Liver (tissue), 9 donors: ENCODE results near the gene ETV6. TPM values are rescaled to one million over a fixed set of nuclear protein-coding genes. Genes with fewer than 3 reads are reported as not detected.

Source experiments
- DNase-seq: peaks from one replicate; pipeline ENCODE4 v3.0.0-alpha.2; 2017; ENCODE audit warnings: low spot score
- H3K27ac ChIP-seq, 2 donors: one replicate each; pipeline ENCODE4 v1.7.0; 2013; ENCODE audit warnings: inconsistent platforms in 2 of 2, low read length in 2 of 2, control low read depth in 1 of 2, low read depth in 1 of 2, mild to moderate bottlenecking in 1 of 2
- H3K27me3 ChIP-seq, 4 donors: one replicate each; pipeline versions ENCODE4 v1.6.1 to v1.7.0; 2013; ENCODE audit warnings: low read length in 3 of 4, inconsistent platforms in 1 of 4, mild to moderate bottlenecking in 1 of 4, moderate library complexity in 1 of 4; ENCODE audit not compliant: control insufficient read depth in 4 of 4, insufficient read depth in 4 of 4
- H3K36me3 ChIP-seq, 4 donors: one replicate each; pipeline versions ENCODE4 v1.6.1 to v1.7.0; 2013; ENCODE audit warnings: low read length in 3 of 4, mild to moderate bottlenecking in 3 of 4, low read depth in 1 of 4, moderate library complexity in 1 of 4; ENCODE audit not compliant: control insufficient read depth in 4 of 4, insufficient read depth in 3 of 4
- H3K4me1 ChIP-seq, 4 donors: one replicate each; pipeline versions ENCODE4 v1.6.1 to v1.7.0; 2013; ENCODE audit warnings: low read length in 3 of 4, mild to moderate bottlenecking in 3 of 4, moderate library complexity in 1 of 4; ENCODE audit not compliant: control insufficient read depth in 4 of 4, insufficient read depth in 4 of 4
- H3K4me3 ChIP-seq, 3 donors: one replicate each; pipeline versions ENCODE4 v1.6.1 to v1.7.0; 2013; ENCODE audit warnings: low read length in 3 of 3, control low read depth in 1 of 3, low read depth in 1 of 3, mild to moderate bottlenecking in 1 of 3
- H3K9ac ChIP-seq, 2 donors: one replicate each; pipeline ENCODE4 v1.7.0; 2013; ENCODE audit warnings: low read length in 2 of 2, mild to moderate bottlenecking in 2 of 2, moderate library complexity in 2 of 2, control low read depth in 1 of 2, low read depth in 1 of 2
- H3K9me3 ChIP-seq, 4 donors: one replicate each; pipeline versions ENCODE4 v1.6.1 to v1.7.0; 2013; ENCODE audit warnings: low read length in 3 of 4; ENCODE audit not compliant: control insufficient read depth in 4 of 4
- CTCF ChIP-seq: fragments of 150-350 bp; IDR thresholded peaks from 2 replicates; pipeline ENCODE4 v1.5.1; 2017; ENCODE audit warnings: improper control_type of control experiment, low read depth, low read length; ENCODE audit not compliant: missing input control
- FOXA1 ChIP-seq: IDR thresholded peaks from 2 replicates; pipeline ENCODE4 v1.6.1; 2016; ENCODE audit warnings: antibody characterized with exemption
- FOXA2 ChIP-seq: IDR thresholded peaks from 2 replicates; pipeline ENCODE4 v1.6.1; 2016; ENCODE audit warnings: antibody characterized with exemption
- HNF4A ChIP-seq, 2 donors: conservative IDR thresholded peaks; 2 replicates each; pipeline ENCODE4 v1.6.1; 2016; ENCODE audit warnings: antibody characterized with exemption in 2 of 2, mild to moderate bottlenecking in 2 of 2
- MAX ChIP-seq: IDR thresholded peaks from 2 replicates; pipeline ENCODE4 v1.6.1; 2016; ENCODE audit warnings: antibody characterized with exemption
- RAD21 ChIP-seq, 2 donors: IDR thresholded peaks; 2 replicates each; pipeline ENCODE4 v1.6.1; 2016; ENCODE audit warnings: antibody characterized with exemption in 2 of 2, mild to moderate bottlenecking in 2 of 2
- RXRA ChIP-seq, 2 donors: IDR thresholded peaks; 2 replicates each; pipeline ENCODE4 v1.6.1; 2017 to 2018; ENCODE audit warnings: antibody characterized with exemption in 2 of 2, mild to moderate bottlenecking in 1 of 2
- SP1 ChIP-seq: IDR thresholded peaks from 2 replicates; pipeline ENCODE4 v1.6.1; 2018; ENCODE audit warnings: antibody characterized with exemption, mild to moderate bottlenecking
- YY1 ChIP-seq: IDR thresholded peaks from 2 replicates; pipeline ENCODE4 v1.6.1; 2016; ENCODE audit warnings: antibody characterized with exemption, mild to moderate bottlenecking
- WGBS: extraction: QIAGEN DNeasy Blood & Tissue Kit; methylation state at CpG from one replicate; pipeline ENCODE4 v1.1.7; 2013; 5-methylcytosine and 5-hydroxymethylcytosine counted together
- polyA plus RNA-seq, 2 donors: library from polyadenylated mRNA; stranded (reverse) in 1 of 2; unstranded in 1 of 2; fragments of 200-250 nt in 1 of 2; fragments of >200 nt in 1 of 2; fragmentation: Nextera tagmentation in 1 of 2; extraction: Ambion mirVana in 1 of 2; gene quantifications; one replicate each; pipeline versions ENCODE4 v1.2.1 to v1.2.3, GENCODE V29; 2013 to 2015
- total RNA-seq, 2 donors: library from RNA; depleted of rRNA; stranded (reverse); fragments of >200 nt; gene quantifications; one replicate each; pipeline ENCODE4 v1.2.3, GENCODE V29; 2014
- TF ChIP-seq, protein P1 (sequence below): IDR thresholded peaks from 2 replicates; pipeline ENCODE4 v1.6.1; 2016; ENCODE audit warnings: antibody characterized with exemption, mild to moderate bottlenecking
- donor health status: healthy.
- donor health status: healthy.
- donor health status: healthy.
- donor health status: healthy.
- donor health status: healthy.

ETV6 gene
- total and polyA plus RNA-seq, 4 donors, result 2.0 to 6.2 (median 3.5) TPM

- H3K9me3 ChIP-seq, result no peaks in the 10 kb centered on the region
- no peak for DNase-seq
- H3K27me3 ChIP-seq, result no peaks in the 10 kb centered on the region
- peaks cover 0 to 7% (median 3%) of the 10 kb centered on the region in 4 donors for H3K4me1 ChIP-seq
- H3K36me3 ChIP-seq, result peaks cover 0 to 2% (median 0%) of the 10 kb centered on the region in 4 donors
- 93% methylated on average over 6 of the region's 6 CpGs for WGBS
- TF ChIP-seq RAD21 (IDR thresholded peaks at IDR 0.05) (no peak), CTCF (no peak), SP1 (no peak), MAX (no peak)
- H3K27ac ChIP-seq, result no peak overlapping the region
- no peak overlapping the region for H3K9ac ChIP-seq
- no peak overlapping the region for H3K4me3 ChIP-seq
These were observed 131.1 kb downstream of the ETV6 start for GRCh38 chr12:11780521-11781101.

- Histone ChIP-seq H3K4me1 (peaks cover 0 to 8% (median 4%) of the 10 kb centered on the region in 4 donors), H3K4me3 (no peak overlapping the region), H3K36me3 (peaks cover 0 to under 1% (median 0%) of the 10 kb centered on the region in 4 donors), H3K27ac (no peak overlapping the region), H3K9ac (no peak overlapping the region), H3K27me3 (no peaks in the 10 kb centered on the region), H3K9me3 (no peaks in the 10 kb centered on the region)
- TF ChIP-seq MAX, result no peak
- TF ChIP-seq RAD21 (IDR thresholded peaks at IDR 0.05), result no peak
- no peak for TF ChIP-seq RXRA (IDR thresholded peaks at IDR 0.05)
- no peak for TF ChIP-seq YY1
- 94% methylated on average over 3 of the region's 3 CpGs for WGBS
- DNase-seq, result no peak
These were observed 133.5 kb downstream of the ETV6 start for GRCh38 chr12:11782914-11783420.

- no peak for DNase-seq
- no peaks in the 10 kb centered on the region for H3K27me3 ChIP-seq
- H3K36me3 ChIP-seq, result no peaks in the 10 kb centered on the region
- no peak overlapping the region for H3K27ac ChIP-seq
- no peaks in the 10 kb centered on the region for H3K9me3 ChIP-seq
- no peak overlapping the region for H3K4me3 ChIP-seq
- TF ChIP-seq YY1 (peak; percentile 59), RAD21 (IDR thresholded peaks at IDR 0.05) (peak in 1 of 2 donors; percentile 18), SP1 (no peak), RXRA (IDR thresholded peaks at IDR 0.05) (peak in 1 of 2 donors; percentile 22), FOXA1 (no peak), MAX (peak; percentile 28), HNF4A (conservative IDR thresholded peaks at IDR 0.05) (peak in 1 of 2 donors; percentile 30), FOXA2 (no peak)
- TF ChIP-seq, protein P1, sequence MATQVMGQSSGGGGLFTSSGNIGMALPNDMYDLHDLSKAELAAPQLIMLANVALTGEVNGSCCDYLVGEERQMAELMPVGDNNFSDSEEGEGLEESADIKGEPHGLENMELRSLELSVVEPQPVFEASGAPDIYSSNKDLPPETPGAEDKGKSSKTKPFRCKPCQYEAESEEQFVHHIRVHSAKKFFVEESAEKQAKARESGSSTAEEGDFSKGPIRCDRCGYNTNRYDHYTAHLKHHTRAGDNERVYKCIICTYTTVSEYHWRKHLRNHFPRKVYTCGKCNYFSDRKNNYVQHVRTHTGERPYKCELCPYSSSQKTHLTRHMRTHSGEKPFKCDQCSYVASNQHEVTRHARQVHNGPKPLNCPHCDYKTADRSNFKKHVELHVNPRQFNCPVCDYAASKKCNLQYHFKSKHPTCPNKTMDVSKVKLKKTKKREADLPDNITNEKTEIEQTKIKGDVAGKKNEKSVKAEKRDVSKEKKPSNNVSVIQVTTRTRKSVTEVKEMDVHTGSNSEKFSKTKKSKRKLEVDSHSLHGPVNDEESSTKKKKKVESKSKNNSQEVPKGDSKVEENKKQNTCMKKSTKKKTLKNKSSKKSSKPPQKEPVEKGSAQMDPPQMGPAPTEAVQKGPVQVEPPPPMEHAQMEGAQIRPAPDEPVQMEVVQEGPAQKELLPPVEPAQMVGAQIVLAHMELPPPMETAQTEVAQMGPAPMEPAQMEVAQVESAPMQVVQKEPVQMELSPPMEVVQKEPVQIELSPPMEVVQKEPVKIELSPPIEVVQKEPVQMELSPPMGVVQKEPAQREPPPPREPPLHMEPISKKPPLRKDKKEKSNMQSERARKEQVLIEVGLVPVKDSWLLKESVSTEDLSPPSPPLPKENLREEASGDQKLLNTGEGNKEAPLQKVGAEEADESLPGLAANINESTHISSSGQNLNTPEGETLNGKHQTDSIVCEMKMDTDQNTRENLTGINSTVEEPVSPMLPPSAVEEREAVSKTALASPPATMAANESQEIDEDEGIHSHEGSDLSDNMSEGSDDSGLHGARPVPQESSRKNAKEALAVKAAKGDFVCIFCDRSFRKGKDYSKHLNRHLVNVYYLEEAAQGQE, result no peak
- H3K9ac ChIP-seq, result no peak overlapping the region
- 61% methylated on average over 5 of the region's 5 CpGs for WGBS
- peaks cover 0 to 8% (median 2%) of the 10 kb centered on the region in 4 donors for H3K4me1 ChIP-seq
These were observed 136.2 kb downstream of the ETV6 start for GRCh38 chr12:11785712-11786111.
